ENCODE results near the gene FARP2. TPM values are rescaled to one million over a fixed set of nuclear protein-coding genes. Genes with fewer than 3 reads are reported as not detected.

Gene FARP2
- total RNA-seq, 1 donor from 2014 or later, result 14.0 TPM

- ATAC-seq (ENCODE audit: poor library complexity), result no peak
- intact Hi-C loops (cut with DNase I), result no loop called here
These were observed 176.9 kb downstream of the FARP2 start for GRCh38 chr2:241532733-241533601.

GRCh38 chr2:241534293-241534692, 178.2 kb downstream of the FARP2 start:
- DNase-seq, result no peak
- intact Hi-C loops (cut with DNase I), result no loop called here

More at GRCh38 chr2:241532733-241533601, 176.9 kb downstream of the FARP2 start:
- no peak for DNase-seq

GRCh38 chr2:241534701-241535375, 178.8 kb downstream of the FARP2 start:
- ATAC-seq (ENCODE audit: poor library complexity) (no peak), DNase-seq (no peak)
- intact Hi-C loops (cut with DNase I), result no loop called here

More at GRCh38 chr2:241534293-241534692, 178.2 kb downstream of the FARP2 start:
- no peak for ATAC-seq (ENCODE audit: poor library complexity)

GRCh38 chr2:241535871-241536655, 180.0 kb downstream of the FARP2 start:
- DNase-seq (no peak), ATAC-seq (ENCODE audit: poor library complexity) (no peak)
- intact Hi-C loops (cut with DNase I), result no loop called here

GRCh38 chr2:241538838-241539615, 182.9 kb downstream of the FARP2 start:
- DNase-seq, result peak; percentile 20
- intact Hi-C loops (cut with DNase I), result no loop called here
- no peak for ATAC-seq (ENCODE audit: poor library complexity)

- intact Hi-C loops (cut with DNase I), result no loop called here
- DNase-seq (peak; percentile 31), ATAC-seq (ENCODE audit: poor library complexity) (no peak)
These were observed 183.7 kb downstream of the FARP2 start for GRCh38 chr2:241539616-241540374.

- intact Hi-C loops (cut with DNase I), result no loop called here
- ATAC-seq (ENCODE audit: poor library complexity) (no peak), DNase-seq (no peak)
These were observed 184.3 kb downstream of the FARP2 start for GRCh38 chr2:241540401-241540770.

GRCh38 chr2:241540771-241541561, 184.9 kb downstream of the FARP2 start:
- intact Hi-C loops (cut with DNase I), result no loop called here
- ATAC-seq (ENCODE audit: poor library complexity) (peak; percentile 76), DNase-seq (peak; percentile 55)

GRCh38 chr2:241541564-241542277, 185.6 kb downstream of the FARP2 start:
- DNase-seq, result no peak
- peak; percentile 32 for ATAC-seq (ENCODE audit: poor library complexity)
- intact Hi-C loops (cut with DNase I), result no loop called here

- DNase-seq, result peak; percentile 60
These were observed 186.2 kb downstream of the FARP2 start for GRCh38 chr2:241542278-241542605.

More at GRCh38 chr2:241542278-241542605, 186.2 kb downstream of the FARP2 start:
- intact Hi-C loops (cut with DNase I), result no loop called here
- peak; percentile 66 for ATAC-seq (ENCODE audit: poor library complexity)

Small RNA genes within 50 kb of the gene (microRNA-seq; reads per million reads assigned to microRNA genes)
- gene MIR3133, result not detected

Other genes with a start within 250 kb of the FARP2 start
- 3.2 TPM for gene PASK, start 206.8 kb upstream of the FARP2 start, total RNA-seq
- gene PPP1R7, start 205.8 kb upstream of the FARP2 start, total RNA-seq, result 66.0 TPM
- 0.35 TPM for gene ANO7, start 167.6 kb upstream of the FARP2 start, total RNA-seq
- gene HDLBP, start 40.6 kb upstream of the FARP2 start, total RNA-seq, result 373 TPM
- 139 TPM for gene SEPTIN2, start 40.4 kb upstream of the FARP2 start, total RNA-seq
- 85.9 TPM for gene STK25, start 152.3 kb downstream of the FARP2 start, total RNA-seq
- 3.8 TPM for gene BOK, start 202.5 kb downstream of the FARP2 start, total RNA-seq